ENCODE results near the gene SENP5.

SENP5 gene

DNA sequence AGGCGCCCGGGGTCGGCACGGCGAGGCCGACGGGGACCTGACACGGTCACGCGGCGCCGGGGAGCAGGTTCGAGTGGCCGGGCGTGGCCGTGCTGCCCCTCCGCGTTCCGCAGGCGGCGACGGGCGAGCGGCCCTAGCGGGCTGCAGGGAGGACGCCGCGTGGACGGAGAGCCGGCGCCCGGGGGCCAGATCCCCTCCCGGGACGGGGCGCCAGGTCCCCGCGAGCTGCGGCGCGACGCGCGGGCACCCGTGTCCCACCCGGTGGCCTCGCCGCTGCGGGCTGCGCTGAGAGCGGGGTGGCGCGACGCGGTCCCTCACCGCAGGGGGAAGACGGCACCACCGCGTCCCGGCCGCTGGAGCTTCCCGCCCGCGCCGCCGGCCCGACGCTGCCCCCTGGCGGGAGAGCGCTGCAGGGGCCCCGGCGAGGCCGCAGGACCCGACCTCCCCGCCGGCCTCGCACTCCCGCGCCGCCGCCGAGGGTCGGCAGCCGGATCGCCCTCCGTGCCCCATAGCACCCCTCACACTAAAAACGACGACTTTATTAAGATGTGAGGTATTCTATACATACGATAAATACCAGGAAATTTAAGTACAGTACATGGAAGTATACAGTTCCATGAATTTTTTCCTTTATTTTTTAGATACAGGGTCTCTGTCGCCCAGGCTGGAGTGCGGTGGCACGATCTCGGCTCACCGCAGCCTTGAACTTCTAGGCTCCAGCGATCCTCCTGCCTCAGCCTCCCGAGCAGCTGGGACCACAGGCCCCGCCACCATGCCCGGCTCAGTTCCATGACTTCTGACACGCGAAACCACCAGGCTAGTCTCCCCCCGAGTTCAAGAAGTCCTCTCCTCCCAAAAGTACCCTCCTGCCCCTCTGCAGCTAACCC is 102.2 kb downstream of the SENP5 start:
- peak; percentile 79 for DNase-seq

DNA sequence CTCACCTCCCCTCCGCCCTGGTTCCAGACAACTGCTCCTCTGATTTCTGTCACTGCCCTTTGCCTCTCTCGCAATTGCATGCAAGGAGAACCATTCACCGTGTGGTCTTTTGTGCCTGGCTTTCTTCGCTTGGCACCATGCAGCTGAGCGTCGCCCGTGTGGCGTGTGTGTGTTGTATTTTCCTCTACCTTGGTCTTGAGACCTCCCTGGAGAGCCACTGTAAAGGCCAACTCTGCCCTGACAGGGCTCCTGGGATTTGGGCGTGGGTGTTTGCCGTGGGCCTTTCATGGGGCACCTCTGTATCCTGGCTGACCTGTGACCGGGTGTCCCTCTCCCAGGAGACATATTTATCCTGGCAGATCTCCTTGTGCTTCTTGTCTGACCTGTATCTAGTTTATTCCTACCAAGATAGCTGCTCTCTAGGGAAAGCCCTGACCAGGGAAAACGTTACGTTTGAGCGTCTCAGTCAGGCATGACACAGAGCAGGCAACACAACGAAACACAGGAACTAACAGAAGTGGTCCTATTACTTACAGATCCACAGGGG is 102.9 kb downstream of the SENP5 start:
- DNase-seq, result no peak

DNA sequence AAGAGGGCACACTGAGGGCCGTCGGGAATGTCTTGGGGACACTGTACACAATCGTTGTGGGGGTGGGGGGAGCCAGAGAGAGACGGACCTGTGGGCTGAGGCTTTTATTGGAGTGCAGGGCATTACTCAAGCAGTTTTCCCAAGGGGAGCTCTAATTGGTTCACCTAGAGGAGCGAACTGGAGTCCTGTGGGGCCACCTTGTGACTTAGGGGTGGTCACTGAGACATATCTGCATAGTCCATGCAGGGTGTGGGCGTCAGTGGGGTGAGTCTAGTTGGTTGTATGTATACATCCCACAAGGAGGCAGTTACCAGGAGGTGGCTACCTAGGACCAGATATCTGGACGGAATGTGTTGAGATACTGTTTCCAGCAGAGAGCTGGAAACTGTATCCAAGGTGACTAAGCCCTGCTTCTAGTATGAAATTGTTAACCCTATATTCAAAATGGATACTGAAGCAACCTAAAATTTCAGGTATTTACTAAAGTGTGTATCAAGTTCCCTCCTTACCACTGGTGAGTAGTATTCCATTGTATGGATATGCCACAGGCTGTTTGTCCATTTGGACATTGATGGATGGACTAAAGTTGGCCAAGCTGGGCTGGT is 103.5 kb downstream of the SENP5 start:
- peak; percentile 17 for DNase-seq

DNA sequence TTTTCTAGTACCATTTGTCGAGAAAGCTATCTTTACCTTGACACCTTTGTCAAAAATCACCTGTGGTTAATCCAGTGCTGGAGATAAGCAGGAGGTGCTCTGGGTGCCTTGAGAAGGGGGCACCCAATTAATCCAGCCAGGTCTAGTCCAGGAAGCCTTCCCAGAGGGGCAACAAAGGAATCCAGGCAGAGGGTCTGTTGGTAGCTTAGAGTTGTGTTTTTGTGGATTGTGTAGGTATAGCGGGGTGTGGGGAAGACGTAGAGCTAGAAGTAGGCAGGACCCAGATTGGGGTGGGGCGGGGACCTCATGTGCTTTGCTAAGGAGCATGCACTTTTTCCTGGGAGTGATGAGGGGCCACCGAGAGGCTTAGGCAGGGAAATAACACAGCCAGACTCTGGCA is 106.9 kb downstream of the SENP5 start:
- DNase-seq, result peak; percentile 9

DNA sequence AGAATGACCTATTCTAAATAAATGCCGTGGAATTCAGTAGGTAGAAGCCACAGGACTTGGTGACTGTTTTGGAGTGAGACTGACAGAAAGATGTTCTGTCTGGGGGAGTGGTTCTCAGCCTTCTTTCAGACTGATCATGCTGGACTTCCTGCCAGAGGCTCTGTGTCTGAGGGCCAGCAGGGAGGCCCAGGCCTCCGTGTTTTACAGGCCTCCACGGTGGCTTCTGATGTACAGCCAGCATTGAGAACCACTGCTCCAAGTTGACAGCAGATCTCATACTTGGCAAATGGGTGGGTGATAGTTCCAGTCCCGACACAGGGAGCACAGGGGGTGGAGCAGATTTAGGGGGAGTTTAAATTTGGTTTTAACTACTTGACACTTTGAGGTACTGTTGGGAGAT is 107.6 kb downstream of the SENP5 start:
- DNase-seq, result peak; percentile 4

DNA sequence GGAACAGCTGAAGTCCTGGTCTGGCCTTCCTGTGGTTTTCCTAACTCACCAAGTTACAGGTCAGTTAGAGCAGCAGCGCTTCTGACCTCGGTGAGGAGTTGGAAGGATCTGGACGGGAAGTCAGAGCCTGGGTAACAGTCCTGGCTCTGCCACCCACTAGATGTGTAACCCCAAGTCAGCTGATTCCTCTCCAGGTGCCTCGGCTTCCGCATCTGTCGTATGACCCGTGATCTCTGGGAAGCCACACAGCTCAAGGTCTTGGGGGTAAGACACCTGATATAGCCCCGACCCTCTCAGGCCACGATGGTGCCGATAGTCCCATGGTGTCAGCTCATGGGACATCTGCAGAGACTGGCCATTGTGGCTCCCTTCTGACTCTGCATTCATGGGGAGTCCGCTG is 109.2 kb downstream of the SENP5 start:
- peak; percentile 14 for DNase-seq

DNA sequence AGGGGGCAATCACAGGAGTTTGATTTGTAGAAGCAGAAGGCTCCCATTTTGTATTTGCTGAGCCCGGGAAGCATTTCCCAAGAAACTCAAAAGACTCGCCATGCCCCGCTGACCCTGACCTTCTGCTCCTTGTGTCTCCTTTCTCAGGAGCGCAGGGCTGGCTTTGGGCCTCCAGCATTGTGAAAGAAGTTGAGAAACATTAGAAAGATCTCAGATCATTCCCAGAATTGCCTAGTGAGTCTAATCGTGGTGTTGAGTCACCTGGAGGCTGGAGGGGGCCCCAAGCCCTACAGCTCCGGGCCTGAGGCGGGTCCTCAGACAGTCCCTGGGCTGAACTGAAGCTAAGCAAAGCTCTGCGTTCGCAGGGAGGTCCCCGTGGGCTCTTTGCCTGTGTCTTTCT is 111.8 kb downstream of the SENP5 start:
- DNase-seq, result peak; percentile 14

DNA sequence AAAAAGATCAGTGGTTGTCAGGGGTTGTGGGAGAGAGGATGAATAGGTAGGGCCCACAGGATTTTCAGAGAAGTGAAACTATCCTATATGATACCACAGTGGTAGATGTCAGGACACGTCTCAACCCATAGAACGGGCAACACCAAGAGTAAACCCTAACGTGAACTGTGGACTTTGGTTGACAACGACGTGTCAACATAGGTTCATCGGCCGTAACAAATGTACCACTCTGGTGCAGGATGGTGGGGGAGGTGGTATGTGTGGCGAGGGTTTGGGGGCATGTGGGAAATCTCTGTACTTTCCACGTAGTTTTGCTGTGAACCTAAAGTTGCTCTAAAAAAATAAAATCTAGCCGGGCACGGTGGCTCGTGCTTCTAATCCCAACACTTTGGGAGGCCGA is 113.9 kb downstream of the SENP5 start:
- peak; percentile 5 for DNase-seq

DNA sequence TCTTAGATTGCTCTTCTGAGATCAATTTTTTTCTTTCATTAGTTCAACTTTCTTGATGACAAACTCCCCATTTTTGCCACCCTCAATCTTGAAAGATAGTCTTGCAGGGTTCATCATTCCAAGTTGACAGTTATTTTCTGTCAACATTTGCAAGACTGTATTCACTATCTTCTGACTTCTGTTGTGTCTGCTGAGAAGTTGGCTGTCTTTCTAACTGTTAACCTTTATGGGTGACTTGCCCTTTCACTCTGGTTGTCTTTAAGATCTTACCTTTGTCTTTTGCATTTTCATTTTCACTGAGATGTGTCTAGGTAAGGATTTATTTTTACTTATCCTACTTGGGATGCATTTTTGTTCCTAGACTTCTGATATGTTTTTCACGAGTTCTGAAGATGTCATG is 115.5 kb downstream of the SENP5 start:
- DNase-seq, result no peak

Measured in stimulated activated CD8-positive, alpha-beta memory T cell treated with anti-CD3 and anti-CD28 coated beads, Interleukin-4, amount 100 ng/mL, for 48 hours (primary cell).